Peyer's patch (tissue), 4 donors: ENCODE data around the gene KIR2DL4. TPM values are rescaled to one million over a fixed set of nuclear protein-coding genes. Genes with fewer than 3 reads are reported as not detected.
"Not testable (repeated sequence)": the region's sequence is repeated elsewhere in the genome, so short reads cannot be mapped to it uniquely, and the experiment has no call there.

ENCODE experiments used
- DNase-seq, 3 donors: peaks; one replicate each; pipeline ENCODE4 v3.0.0-alpha.2; 2017 to 2019
- H3K27ac ChIP-seq, 4 donors: fragments of 200-600 bp; sonication (generic); one replicate each; pipeline ENCODE4 v1.5.1; 2016 to 2019
- H3K27me3 ChIP-seq, 2 donors: fragments of 200-600 bp; sonication (generic); one replicate each; pipeline ENCODE4 v1.5.1; 2019
- H3K36me3 ChIP-seq, 3 donors: fragments of 200-600 bp; sonication (generic); one replicate each; pipeline ENCODE4 v1.5.1; 2016 to 2019
- H3K4me1 ChIP-seq, 4 donors: fragments of 200-600 bp; sonication (generic); one replicate each; pipeline ENCODE4 v1.5.1; 2016 to 2019
- H3K4me3 ChIP-seq, 4 donors: fragments of 200-600 bp; sonication (generic); 1 replicate in 3 of 4; 2 replicates in 1 of 4; pipeline ENCODE4 v1.5.1; 2016 to 2019; ENCODE audit warnings: mild to moderate bottlenecking in 1 of 4
- H3K9me3 ChIP-seq, 4 donors: fragments of 200-600 bp; sonication (generic); one replicate each; pipeline ENCODE4 v1.5.1; 2016 to 2019; ENCODE audit warnings: mild to moderate bottlenecking in 1 of 4
- CTCF ChIP-seq, 6 experiments: fragments of 450-650 bp in 4 of 6; fragments of 200-600 bp in 2 of 6; sonication (generic) in 1 of 6; IDR thresholded peaks; one replicate each; pipeline ENCODE4 v1.5.1; 2017 to 2019; ENCODE audit warnings: antibody characterized with exemption in 6 of 6, mild to moderate bottlenecking in 3 of 6, moderate library complexity in 1 of 6
- POLR2A ChIP-seq, 2 donors: fragments of 450-650 bp; IDR thresholded peaks; one replicate each; pipeline ENCODE4 v1.5.1; 2017; ENCODE audit warnings: antibody characterized with exemption in 2 of 2, mild to moderate bottlenecking in 2 of 2, moderate library complexity in 2 of 2
- total RNA-seq, 4 donors: library from RNA; depleted of rRNA; stranded (reverse); fragments of >200 nt; gene quantifications; one replicate each; pipeline ENCODE4 v1.1.0, GENCODE V29; 2016

KIR2DL4 gene
- 1 to 10 TPM in 1 of 4 donors, not detected in 3; 2.0 TPM for total RNA-seq

- Histone ChIP-seq H3K9me3 (no peaks in the 10 kb centered on the region), H3K4me1 (no peaks in the 10 kb centered on the region), H3K27ac (no peak within 1 kb of the TSS), H3K36me3 (no peaks in the 10 kb centered on the region), H3K4me3 (no peak within 1 kb of the TSS), H3K27me3 (no peaks in the 10 kb centered on the region)
- DNase-seq = no peak
- TF ChIP-seq CTCF (IDR thresholded peaks at IDR 0.05) = no peak
- no peak for TF ChIP-seq POLR2A (IDR thresholded peaks at IDR 0.05)
Observed at GRCh38 chr19:54803410-54803809, at the start of gene KIR2DL4. TSS of gene KIR2DL4 (plus strand) at chr19:54803610. CDS start at chr19:54803652, 42 bp downstream.

- H3K27ac ChIP-seq, H3K4me1 ChIP-seq, H3K4me3 ChIP-seq, H3K9me3 ChIP-seq, H3K36me3 ChIP-seq, H3K27me3 ChIP-seq, DNase-seq: not testable (repeated sequence)
Observed at GRCh38 chr19:54756204-54757110, 47.0 kb upstream of the KIR2DL4 start.

- DNase-seq, H3K4me3 ChIP-seq, H3K27me3 ChIP-seq, H3K9me3 ChIP-seq, H3K36me3 ChIP-seq, H3K4me1 ChIP-seq, H3K27ac ChIP-seq: not testable (repeated sequence)
Observed at GRCh38 chr19:54758577-54758976, 44.8 kb upstream of the KIR2DL4 start.

- DNase-seq, H3K4me3 ChIP-seq, H3K27me3 ChIP-seq, H3K36me3 ChIP-seq, H3K27ac ChIP-seq, H3K9me3 ChIP-seq, H3K4me1 ChIP-seq: not testable (repeated sequence)
Observed at GRCh38 chr19:54764219-54764618, 39.2 kb upstream of the KIR2DL4 start.

GRCh38 chr19:54766464-54766863 lies 36.9 kb upstream of the KIR2DL4 start:
- not testable (repeated sequence) for H3K9me3 ChIP-seq, H3K4me3 ChIP-seq, H3K4me1 ChIP-seq, H3K27me3 ChIP-seq, H3K36me3 ChIP-seq, H3K27ac ChIP-seq, DNase-seq

- H3K27ac ChIP-seq, H3K36me3 ChIP-seq, DNase-seq, H3K4me3 ChIP-seq, H3K4me1 ChIP-seq, H3K27me3 ChIP-seq, H3K9me3 ChIP-seq: not testable (repeated sequence)
Observed at GRCh38 chr19:54769646-54770045, 33.8 kb upstream of the KIR2DL4 start, which contains the start of gene KIR2DL1. TSS of gene KIR2DL1 (plus strand) at chr19:54769793. CDS start at chr19:54769851, 58 bp downstream.

GRCh38 chr19:54770511-54770910 lies 32.9 kb upstream of the KIR2DL4 start:
- not testable (repeated sequence) for DNase-seq, H3K4me1 ChIP-seq, H3K27me3 ChIP-seq, H3K27ac ChIP-seq, H3K9me3 ChIP-seq, H3K36me3 ChIP-seq, H3K4me3 ChIP-seq

GRCh38 chr19:54771018-54771960 lies 32.1 kb upstream of the KIR2DL4 start:
- H3K27me3 ChIP-seq, H3K4me1 ChIP-seq: not testable (repeated sequence)

GRCh38 chr19:54772666-54773065 lies 30.7 kb upstream of the KIR2DL4 start:
- not testable (repeated sequence) for H3K9me3 ChIP-seq, H3K27me3 ChIP-seq, H3K4me1 ChIP-seq, H3K27ac ChIP-seq, H3K36me3 ChIP-seq, DNase-seq, H3K4me3 ChIP-seq

More at GRCh38 chr19:54771018-54771960, 32.1 kb upstream of the KIR2DL4 start:
- H3K36me3 ChIP-seq, H3K4me3 ChIP-seq, DNase-seq, H3K9me3 ChIP-seq, H3K27ac ChIP-seq: not testable (repeated sequence)

- not testable (repeated sequence) for H3K27ac ChIP-seq, H3K4me3 ChIP-seq, DNase-seq, H3K9me3 ChIP-seq, H3K36me3 ChIP-seq, H3K4me1 ChIP-seq, H3K27me3 ChIP-seq
Observed at GRCh38 chr19:54775095-54775815, 28.2 kb upstream of the KIR2DL4 start.

GRCh38 chr19:54775830-54776229 lies 27.6 kb upstream of the KIR2DL4 start:
- not testable (repeated sequence) for H3K4me3 ChIP-seq, H3K36me3 ChIP-seq, H3K27me3 ChIP-seq, H3K27ac ChIP-seq, H3K4me1 ChIP-seq, H3K9me3 ChIP-seq, DNase-seq

- H3K4me1 ChIP-seq, H3K27me3 ChIP-seq, H3K4me3 ChIP-seq, H3K9me3 ChIP-seq, DNase-seq, H3K27ac ChIP-seq, H3K36me3 ChIP-seq: not testable (repeated sequence)
Observed at GRCh38 chr19:54777851-54778250, 25.6 kb upstream of the KIR2DL4 start.

GRCh38 chr19:54778896-54779295 lies 24.5 kb upstream of the KIR2DL4 start:
- H3K27ac ChIP-seq, H3K4me1 ChIP-seq, H3K27me3 ChIP-seq, H3K4me3 ChIP-seq, H3K9me3 ChIP-seq, DNase-seq, H3K36me3 ChIP-seq: not testable (repeated sequence)
